HG02588 (cell line): ENCODE results near the gene CDC27.
"Not testable (repeated sequence)": the region's sequence is repeated elsewhere in the genome, so short reads cannot be mapped to it uniquely, and the experiment has no call there.

Source experiments
- ATAC-seq: cut with Tn5 transposase; IDR thresholded peaks from one replicate; pipeline ENCODE4 v1.9.1; 2021; ENCODE audit warnings: mild to moderate bottlenecking, moderate library complexity; ENCODE audit not compliant: unreplicated experiment

CDC27 gene

DNA sequence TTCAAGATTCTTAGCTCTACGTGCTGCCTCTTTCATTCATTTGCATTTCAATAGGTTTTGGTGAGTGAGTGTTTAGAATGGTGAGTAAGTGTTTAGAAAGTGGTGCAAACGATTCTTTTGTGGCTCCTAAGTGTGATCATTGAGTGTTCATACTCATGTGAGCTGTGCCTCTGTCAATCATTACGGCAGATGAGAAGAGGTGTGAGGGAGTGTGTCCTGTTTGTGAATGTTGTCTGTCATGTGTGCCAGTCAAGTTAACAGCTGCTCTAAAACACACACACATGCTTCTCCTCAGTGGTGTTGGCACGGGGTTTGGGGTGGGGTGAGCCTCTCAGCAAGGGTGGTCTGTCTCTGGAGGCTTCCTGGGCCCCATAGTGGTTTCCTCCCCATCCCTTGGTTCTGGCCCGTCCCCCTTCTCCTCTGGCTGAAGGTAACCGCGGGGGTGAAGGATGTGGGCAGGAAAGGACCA lies 31.5 kb upstream of the CDC27 start:
- no peak for ATAC-seq

DNA sequence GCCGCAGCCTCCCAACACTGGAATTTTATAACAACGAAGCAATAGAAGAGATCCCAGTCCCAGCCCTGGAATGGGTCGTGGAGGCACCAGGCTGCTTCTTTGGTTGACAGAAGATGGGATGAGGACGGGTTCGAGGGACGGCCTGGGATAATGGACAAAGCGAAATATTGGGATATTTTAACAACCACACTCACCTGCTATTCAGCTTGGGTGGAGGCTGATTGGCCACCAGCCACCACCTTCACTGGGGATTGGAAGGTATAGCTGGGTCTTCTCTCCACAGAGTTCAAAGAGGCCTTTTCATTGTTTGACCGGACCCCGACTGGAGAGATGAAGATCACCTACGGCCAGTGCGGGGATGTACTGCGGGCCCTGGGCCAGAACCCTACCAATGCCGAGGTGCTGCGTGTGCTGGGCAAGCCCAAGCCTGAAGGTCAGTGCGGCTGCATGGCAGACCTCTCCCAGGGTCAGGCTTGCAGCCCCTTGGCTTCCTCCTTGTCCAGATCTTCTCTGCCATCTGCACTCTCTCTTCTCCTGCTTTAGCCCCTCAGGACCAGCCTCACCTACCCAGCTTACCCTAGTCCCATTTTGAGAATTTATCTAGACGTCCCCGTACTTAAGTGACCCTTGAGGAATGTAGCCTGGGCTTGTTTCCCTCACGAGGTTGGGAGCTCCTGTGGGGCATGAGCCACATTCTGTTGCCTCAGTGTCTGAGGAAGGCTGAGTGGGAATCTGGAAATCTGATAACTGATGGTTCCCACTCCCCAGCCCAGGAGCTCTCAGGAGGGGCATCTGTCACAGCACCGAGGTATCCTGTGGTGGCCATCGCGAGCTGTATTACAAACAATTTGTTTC lies 30.8 kb upstream of the CDC27 start:
- no peak for ATAC-seq

GRCh38 chr17:47218896-47219430 lies 29.9 kb upstream of the CDC27 start:
- ATAC-seq, result no peak

DNA sequence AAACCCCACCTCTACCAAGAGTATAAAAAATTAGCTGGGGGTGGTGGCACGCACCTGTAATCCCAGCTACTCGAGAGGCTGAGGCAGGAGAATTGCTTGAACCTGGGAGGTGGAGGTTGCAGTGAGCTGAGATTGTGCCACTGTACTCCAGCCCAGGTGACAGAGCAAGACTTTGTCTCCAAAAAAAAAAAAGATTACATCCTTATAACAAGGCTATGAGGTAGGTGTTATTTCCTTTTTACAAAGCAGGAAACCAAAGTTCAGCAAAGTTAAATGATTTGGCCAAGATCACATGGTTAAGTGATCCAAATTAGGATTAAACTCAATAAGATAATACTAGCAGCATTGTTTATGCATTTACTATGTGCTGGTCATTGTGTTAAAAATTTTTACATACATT lies 28.2 kb upstream of the CDC27 start:
- ATAC-seq, result not testable (repeated sequence)

DNA sequence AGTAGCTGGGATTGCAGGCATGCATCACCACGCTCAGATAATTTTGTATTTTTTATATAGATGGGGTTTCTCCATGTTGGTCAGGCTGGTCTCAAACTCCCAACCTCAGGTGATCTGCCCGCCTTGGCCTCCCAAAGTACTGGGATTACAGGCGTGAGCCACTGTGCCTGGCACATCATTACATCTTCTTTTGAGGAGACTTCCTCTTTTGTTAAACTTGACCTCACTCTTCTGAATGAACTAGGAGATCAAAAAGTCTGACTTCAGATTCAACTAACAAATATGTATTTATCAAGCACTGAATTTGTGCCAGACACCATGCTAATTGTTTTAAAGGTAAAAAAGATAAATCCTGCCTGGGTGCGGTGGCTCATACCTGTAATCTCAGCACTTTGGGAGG lies 27.7 kb upstream of the CDC27 start:
- not testable (repeated sequence) for ATAC-seq

GRCh38 chr17:47214931-47215330 lies 25.8 kb upstream of the CDC27 start:
- no peak for ATAC-seq

GRCh38 chr17:47213540-47213939 lies 24.4 kb upstream of the CDC27 start:
- no peak for ATAC-seq

GRCh38 chr17:47212458-47212857 lies 23.4 kb upstream of the CDC27 start:
- ATAC-seq, result no peak

GRCh38 chr17:47210779-47211178 lies 21.7 kb upstream of the CDC27 start:
- no peak for ATAC-seq

DNA sequence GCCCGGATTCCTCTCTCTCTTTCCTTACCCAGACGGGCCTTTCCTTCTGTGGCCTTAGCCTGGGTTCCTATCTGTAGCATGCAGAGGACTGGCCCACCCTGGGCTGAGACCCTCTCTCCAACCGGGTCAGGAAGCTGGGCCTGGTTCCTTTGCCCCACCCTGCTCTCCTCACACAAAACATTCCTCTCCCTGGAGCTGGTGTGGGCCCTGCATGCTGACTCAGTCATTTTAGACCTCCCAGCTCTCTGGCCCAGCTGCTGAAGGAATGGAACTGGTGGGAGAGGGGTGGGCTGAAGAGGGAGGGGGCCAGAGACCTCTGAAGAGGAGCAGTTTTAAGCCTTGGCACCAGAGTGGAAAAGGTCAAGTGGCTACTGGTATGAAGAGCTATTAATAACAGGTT lies 21.0 kb upstream of the CDC27 start:
- no peak for ATAC-seq

- no peak for ATAC-seq
Measured at GRCh38 chr17:47209499-47209898, 20.4 kb upstream of the CDC27 start.

- no peak for ATAC-seq
Measured at GRCh38 chr17:47208744-47209488, 19.8 kb upstream of the CDC27 start, which contains the start of gene MYL4. Gene MYL4, plus strand, starts transcription at chr17:47209348. Its CDS starts 75 bp downstream, at chr17:47209423.

DNA sequence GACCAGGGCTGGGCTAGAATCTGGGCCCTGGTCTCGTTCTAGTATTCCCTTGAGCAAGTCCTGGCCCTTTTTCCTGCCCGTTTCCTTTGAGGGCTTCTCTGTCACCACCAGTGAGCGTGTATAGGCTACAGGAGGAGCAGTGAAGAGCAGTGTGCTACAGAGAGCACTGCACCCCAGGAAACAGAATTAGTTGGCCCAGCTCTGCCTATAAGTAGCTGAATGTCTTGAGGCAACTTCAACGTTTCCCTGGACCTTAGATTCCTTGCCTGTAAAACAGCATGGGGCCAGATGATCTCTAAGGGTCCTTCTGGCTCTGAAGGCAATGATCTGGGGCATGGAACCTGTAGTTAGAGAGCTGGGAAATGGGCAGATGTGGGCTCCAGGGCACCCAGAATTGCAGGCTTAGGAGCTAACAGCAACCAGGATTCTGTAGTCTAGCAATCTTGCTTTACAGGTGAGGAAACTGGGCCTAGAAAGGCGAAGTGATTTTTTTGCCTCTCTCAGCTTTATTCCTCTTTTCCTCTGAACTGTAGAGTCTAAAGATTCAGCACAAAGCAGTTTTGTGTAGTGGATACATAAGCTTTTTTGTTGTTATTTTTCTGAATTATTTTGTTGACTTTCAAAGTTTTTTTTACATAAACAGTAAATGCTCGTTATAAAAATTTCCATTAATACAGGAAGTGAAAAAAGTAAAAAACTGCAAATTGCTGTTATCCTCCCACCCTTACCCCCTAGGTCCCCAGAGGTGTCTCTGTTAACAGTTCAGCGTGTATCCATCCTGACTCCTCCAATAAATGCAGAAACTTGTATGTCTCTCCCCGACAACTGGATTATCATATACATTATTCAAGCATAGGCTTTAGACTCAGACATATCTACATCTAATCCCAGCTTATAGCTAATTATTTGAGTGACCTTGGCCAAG lies 18.3 kb upstream of the CDC27 start:
- no peak for ATAC-seq

DNA sequence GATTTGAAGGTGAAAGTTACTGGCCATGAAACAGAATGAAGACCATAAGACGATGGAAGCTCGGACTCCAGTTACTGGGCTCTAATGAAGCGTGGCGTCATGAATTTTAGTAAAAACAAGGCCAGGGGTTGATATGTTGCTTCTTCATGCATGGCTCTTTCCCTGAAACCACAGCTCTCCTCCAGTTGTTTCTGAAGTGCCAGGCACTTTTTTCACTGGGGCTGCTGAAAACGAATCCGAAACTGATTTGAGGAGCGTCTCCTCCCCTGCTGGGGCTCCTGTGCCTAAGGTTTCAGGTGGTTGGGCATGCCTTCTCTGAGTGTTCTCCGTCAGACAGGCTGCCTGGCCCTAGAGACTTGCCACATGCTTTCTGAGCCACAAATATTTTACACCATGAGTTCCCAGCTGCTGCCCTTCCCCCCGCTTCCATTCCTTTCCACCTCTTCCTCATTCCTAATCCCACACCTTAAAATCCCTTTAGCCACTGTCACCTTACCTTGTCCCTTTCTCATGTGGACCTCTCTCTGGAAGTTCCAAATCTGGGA lies 16.4 kb upstream of the CDC27 start:
- ATAC-seq, result peak; percentile 48

DNA sequence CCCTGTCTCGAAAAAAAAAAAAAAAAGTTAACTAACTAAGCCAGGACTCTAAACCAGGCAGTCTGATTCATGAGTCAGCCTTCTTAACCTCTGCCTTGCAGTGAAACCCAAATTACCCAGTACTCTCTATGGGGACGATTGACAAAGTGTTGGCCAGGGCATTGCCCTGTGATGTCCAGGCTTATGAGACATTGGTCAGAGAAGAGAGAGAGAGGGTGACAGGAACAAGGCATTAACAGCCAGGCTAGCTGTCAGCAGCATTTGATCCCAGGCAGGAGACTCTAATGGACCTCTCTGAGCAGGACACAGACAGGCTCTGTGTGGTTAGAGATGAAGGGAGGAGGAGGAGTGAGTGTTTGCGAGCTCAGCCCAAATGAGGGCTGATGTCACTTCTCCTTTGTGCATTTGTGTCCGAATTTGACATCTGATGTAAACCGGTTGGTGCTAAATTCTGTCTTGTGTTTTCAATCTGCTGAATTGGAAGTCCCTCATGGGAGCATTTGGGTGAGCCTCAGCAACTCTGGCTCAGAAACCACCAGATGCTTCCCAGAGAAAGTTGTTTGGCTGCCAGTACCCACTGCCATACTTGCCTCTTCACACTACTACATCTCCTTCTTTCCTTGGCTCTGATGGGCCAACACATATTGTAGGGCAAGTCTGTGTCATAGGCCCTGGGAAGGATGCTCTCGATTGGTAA lies 15.8 kb upstream of the CDC27 start:
- peak; percentile 38 for ATAC-seq

- ATAC-seq, result no peak
Measured at GRCh38 chr17:47203984-47204721, 15.1 kb upstream of the CDC27 start.

GRCh38 chr17:47201166-47201565 lies 12.1 kb upstream of the CDC27 start:
- no peak for ATAC-seq

- ATAC-seq, result no peak
Measured at GRCh38 chr17:47200325-47200664, 11.2 kb upstream of the CDC27 start.

DNA sequence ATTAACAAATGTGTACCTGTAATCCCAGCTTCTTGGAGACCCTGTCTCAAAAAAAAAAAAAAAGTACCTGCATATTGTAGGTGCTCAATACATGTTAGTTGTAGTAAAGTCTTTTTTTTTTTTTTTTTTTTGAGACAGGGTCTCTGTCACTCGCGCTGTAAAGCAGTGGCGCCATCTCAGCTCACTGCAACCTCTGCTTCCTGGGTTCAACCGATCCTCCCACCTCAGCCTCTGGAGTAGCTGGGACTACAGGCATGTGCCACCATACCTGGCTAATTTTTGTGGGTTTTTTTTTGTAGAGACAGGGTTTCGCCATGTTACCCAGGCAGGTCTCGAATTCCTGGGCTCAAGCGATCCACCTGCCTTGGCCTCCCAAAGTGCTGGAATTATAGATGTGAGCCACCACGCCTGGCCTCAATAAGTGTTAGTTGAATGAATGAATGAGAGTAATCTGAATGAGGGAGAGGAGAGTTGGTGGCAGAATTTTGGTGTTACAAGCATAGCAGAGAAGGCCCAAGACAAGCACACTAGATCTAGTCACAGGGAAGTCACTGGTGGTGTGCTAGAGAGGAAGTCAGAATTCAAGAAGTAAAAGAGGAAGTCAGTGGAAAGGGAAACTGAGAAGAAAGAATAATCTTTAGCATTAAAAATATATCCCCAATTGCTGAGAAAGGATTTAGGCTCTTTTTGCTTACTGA lies 10.7 kb upstream of the CDC27 start:
- no peak for ATAC-seq
